GM19468 (cell line): ENCODE results near the gene SH2D3C.
A peak's percentile ranks its signal among the peaks of the same experiment; 100 is the strongest.

Experiments
- ATAC-seq: cut with Tn5 transposase; IDR thresholded peaks from one replicate; pipeline ENCODE4 v1.9.1; 2021; ENCODE audit warnings: mild to moderate bottlenecking, moderate library complexity, moderate number of reproducible peaks; ENCODE audit not compliant: unreplicated experiment; ENCODE audit errors: extremely low read depth

SH2D3C gene

DNA sequence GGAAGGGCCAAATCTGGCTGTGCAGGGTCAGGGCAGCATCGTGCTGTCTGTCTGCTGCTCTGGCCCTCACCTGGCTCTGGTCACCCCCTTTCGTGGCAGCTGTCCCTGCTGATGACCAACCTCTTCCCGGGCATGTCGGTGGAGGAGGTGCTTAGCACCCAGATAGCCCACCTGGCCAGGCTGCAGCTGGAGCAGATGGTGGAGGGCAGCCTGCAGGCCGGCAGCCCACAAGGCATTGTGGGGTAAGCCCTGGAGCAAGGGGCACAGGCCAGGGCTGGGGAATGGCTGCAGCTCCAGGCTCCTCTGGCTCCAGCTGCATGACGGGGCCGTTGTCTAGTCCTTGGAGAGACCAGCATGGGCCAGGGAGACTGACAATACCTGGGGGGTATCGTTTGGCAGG is 51.6 kb downstream of the SH2D3C start:
- no peak for ATAC-seq

DNA sequence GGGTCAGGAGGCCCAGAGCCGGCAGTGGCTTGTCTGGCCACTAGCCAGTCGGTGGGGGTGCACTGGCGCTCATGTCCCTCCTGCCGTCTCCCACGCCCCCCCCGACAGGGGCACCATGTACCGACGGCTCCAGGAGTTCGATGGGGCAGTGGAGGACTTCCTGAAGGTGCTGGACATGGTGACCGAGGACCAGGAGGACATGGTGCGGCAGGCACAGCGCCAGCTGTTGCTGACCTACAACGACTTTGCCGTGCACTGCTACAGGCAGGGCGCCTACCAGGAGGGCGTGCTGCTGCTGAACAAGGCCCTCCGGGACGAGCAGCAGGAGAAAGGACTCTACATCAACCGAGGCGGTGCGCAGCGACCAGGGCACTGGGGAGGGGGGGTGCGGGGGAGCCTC is 54.5 kb downstream of the SH2D3C start:
- ATAC-seq = no peak

DNA sequence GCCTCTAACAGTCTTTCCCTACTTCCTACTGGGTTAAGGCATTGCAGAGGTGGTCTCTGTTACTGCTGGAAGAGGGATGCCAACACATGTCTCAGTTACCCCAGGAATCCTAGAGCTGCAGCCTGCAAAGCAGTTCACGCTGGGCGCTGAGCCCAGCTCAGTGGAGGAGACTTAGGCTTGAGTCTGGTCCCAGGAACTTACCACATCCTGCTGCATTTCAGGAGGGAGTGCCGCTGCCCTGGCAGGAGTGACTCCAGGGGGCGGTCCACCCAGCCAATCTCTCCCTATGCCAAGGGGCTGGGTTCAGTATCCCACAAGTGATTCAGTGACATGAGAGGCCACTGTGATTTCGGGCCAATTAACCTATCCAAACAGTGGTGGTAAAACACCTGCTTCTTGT is 55.0 kb downstream of the SH2D3C start:
- no peak for ATAC-seq

DNA sequence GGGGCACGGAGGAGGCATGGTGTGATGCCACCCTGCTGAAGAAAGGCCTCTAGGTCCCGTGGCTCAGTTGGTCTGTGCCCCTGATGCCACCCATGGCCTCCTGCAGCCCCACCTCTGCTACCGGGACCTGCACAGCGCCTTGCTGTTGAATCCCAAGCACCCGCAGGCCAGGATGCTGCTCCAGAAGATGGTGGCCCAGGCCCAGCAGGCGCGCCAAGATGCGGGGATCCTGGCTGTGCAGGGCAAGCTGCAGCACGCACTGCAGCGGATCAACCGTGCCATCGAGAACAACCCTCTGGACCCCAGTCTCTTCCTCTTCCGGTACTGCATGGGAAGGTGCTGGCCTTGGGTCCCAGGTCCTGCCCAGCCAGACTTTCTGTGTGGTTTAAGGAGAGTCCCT is 55.5 kb downstream of the SH2D3C start:
- no peak for ATAC-seq

DNA sequence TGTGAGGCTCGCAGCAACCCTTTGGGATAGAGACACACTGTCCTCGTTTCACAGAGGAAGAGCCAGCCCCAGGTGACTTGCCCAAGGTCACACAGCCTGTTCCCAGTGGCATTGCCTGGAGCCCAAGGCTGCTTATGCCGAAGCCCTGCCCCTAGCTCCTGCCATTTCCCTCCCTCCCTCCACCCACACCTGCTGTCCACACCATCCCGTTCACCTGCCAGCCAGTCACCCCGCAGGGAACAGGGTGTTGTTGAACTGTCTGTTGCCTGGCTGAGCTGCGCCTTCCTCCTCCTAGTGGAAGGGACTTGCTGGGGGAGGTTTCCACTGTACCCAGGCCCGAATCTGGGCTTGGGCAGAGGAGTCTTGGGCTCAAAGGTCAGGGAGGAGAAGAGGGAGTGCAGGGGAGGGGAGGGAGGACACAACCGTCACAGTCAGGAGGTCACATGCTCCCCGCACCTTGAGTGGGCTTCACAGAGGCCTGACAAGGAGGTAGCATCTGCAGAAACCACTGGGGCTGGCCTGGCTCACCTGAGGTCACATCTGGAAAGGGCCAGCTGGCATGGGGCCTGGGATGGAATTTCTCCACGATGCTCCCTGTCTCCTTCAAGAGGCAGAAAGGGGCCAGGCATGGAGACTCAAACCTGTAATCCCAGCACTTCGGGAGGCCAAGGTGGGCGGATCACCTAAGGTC is 56.3 kb downstream of the SH2D3C start:
- ATAC-seq = no peak

DNA sequence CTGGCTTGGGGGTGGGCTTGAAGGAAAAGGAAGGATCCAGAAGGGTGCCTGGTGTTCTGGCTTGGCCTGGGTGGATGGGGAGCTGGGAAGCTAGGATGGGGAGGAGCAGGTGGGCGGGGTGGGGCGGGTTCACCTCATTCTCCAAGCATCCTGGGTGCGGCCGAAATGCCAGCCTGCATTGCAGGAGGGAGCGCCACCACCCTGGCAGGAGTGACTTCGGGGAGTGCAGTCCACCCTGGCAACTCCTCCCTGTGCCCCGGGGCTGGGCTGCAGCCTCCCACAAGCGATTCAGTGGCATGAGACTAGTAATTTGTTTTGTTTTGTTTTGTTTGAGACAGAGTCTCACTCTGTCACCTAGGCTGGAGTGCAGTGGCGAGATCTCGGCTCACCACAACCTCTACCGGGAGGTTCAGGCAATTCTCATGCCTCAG is 57.1 kb downstream of the SH2D3C start:
- ATAC-seq = no peak

DNA sequence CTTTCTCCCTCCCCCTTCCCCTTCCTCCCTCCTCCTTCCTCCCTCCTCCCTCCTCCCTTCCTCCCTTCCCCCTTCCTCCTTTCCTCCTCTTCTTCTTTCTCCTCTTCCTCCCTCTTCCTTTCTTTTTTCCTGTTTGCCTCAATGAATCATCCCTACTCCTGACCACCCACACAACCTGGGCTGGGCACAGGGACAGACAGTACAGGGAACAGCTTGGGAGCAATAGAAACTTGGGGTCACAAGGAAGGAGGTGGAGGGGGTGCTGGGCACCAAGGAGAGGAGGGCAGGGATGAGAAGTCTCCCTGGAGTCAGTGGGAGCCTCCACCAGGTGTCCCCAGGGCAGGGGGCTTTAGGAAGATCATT is 57.6 kb downstream of the SH2D3C start:
- ATAC-seq = no peak

DNA sequence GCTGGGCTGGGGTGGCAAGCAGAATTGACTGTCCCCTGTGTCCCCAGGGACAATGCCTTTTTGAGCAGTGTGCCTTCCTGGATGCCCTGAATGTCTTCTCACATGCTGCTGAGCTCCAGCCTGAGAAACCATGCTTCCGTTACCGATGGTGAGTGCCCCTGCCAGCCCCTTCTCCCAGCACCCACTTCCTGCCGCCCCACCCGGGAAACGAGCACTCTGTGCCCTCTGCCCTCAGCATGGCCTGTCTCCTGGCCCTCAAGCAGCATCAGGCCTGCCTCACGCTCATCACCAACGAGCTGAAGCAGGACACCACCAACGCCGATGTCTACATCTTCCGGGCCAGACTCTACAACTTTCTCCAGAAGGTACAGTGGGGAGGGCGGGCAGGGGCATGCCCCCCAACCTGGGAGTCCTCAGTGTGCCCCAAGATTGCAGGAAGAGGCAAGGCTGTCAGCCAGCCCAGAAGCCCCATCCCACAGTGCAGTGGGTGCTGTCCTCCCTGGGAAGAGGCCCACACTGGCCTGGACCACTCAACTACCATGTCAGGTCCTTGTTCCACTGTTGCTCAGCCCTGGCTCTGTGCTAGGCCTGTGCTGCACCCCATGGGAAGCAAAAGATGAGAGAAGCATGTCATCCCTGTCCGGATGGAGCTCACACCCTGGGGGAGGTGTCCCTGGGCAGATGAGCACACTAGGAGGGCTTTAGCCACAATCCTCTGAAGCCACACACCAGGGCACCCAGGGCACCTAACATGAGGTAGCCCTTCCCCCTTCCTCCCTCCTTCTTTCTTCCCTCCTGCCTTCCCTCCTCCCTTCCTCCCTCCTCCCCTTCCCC is 58.2 kb downstream of the SH2D3C start:
- no peak for ATAC-seq

DNA sequence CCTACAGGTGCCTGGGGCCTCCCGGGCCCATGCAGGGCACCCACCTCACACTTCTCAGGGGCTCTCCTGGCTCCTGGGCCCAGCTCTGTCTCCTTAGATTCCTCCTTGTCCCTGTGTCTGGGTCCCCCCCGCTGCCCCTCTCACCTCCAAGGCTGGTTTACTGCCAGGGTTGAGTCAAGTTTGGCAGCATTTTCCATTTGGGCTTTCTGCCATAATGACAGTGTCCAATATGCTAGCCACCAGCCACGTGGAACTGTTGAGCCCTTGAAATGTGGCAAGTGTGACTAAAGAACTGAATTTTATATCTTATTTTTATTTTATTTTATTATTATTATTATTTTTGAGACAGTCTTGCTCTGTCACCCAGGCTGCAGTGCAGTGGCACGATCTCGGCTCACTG is 60.7 kb downstream of the SH2D3C start:
- ATAC-seq = no peak

DNA sequence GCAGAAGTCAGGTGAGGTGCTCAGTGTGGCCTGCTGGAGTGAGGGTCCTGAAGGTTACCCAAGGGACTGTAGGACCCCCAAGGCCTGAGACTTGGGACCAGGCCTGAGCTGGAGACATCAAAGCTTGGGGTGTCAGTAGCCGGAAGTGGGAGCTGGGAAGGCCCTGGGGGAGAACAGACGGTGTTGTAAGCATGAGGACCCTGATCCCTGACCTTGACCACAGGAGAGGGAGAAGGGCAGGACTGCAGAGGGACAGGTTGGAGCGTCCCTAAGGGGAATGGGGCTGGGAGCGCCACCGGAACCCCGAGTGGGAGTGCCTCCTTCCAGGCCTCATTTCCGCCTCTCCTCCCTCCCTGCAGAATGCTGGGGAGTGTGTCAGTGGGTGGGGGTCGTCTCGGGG is 62.1 kb downstream of the SH2D3C start:
- ATAC-seq = no peak

DNA sequence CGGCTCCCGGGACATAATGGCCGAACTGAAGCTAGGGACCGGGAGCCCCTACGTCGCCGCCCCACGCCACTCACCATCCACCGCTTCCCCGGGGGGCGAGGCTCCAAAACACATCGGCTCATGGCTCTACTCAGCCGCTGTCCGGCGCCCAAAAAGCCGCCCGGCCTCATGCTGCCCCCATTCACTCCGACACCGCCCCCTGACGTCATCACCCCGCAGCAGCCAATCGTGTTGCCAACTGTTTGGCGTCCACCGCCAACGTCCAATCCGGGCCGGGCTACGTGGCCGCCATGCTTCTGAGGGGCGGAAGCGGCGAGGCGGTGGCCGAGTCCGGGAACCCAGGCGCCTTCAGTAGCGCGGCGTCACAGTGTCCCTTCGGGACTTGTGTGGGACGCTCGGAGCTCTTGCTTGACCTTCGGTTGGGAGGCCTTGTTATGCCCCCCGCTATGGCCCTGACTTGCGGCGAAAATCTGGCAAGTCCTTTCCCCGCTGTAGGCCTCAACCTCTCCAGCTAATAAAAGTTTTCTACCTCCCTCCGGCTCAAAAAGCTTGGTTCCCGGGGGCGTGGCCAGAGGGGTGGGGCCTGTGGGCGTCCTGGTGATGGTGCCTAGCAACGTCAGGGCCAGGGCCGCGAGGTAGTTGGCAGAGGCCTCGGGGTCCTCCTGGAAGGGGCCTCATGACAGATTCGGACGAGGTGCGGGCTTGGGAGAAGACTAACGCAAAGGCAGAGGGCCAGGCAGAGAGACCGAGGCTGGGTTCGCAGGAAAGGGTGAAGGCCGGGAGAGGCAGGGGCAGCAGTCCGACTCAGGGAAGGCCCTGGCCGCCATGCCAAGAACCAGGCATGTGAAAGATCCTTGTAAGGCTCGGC is 62.8 kb downstream of the SH2D3C start, which contains the start of the genes PTRH1 and TTC16:
Gene PTRH1 (minus strand): TSS at position 194 of the 868 bp plus-strand sequence. CDS start 24 bp downstream, at position 170.
Gene TTC16 (plus strand): TSS at position 610 of the 868 bp plus-strand sequence. CDS start 67 bp downstream, at position 677.
- ATAC-seq = peak; percentile 76

DNA sequence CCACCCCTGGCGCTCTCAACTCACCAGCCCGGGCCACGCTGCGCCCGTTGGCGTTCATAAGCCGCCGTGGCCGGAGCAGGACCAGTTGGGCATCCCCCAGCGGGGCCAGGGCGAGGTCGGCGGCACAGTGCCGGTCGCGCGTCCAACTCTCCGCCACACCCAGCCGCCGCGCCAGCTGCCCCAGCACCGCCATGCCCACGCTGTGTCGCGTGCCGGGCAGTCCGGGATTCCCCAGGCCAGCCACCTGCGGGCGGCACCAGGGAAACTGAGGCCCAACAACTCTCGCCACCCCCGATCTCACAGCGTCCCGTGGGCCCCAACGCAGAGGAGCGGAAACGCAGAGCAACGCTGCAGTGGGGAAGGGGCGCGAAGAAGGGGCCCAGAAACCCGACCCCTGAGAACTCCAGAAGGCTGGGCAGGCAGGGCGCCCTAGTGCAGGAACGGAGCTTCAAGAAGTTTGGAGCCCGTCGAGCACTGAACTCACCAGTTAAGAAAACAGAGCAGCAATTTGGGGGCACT is 63.5 kb downstream of the SH2D3C start:
- no peak for ATAC-seq

DNA sequence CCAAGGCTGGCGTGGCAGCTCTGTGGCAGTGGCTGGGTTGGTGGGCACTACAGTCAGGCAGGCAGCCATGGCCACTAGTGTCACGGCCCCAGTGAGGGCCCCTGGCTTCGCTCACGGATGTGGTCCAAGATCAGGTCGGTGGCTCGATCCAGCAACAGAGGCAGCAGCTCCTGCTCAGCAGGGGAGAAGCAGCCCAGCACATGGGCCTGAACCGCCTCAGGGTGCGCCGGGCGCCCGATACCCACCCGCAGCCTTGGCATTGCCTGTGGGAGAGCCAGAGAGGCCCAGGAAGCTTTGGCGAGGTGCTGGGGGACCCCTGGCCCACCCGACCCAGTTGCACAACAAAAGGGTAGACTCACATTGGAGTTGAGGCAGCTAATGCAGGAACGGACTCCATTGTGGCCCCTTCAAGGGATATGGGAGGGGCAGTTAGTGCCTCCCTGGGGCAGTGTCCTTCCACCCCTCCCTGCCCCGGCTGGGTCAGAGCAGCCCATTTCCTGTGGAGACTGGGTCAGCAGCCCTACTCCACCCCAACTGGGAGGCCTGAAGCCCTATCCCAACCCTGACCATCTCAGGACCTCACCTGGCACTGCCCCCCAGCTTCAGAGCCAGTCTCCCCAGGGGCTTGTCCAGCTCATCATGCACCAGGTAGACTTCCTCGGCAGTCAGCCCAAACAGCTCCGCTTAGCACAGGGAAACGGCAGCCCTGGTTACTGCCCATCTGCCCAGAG is 64.3 kb downstream of the SH2D3C start:
- no peak for ATAC-seq

DNA sequence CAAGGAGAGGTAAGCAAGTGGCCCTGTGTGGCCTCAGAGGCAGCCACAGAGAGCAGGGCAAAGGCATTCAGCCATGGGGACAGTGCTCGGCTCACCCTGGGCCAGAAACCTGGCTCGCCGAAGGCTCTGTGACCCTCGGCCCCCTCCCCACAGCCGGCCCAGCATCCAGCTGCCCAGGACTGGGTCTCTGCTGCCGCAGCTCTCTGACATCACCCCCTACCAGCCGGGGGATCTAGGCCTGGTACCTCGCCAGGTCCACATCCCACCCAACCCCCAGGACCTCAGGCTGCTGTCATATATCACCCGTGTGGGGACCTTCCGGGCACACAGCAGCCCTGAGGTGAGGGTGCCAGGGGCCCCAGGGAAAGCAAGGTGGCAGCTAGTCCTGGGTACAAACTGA is 65.6 kb downstream of the SH2D3C start:
- no peak for ATAC-seq

DNA sequence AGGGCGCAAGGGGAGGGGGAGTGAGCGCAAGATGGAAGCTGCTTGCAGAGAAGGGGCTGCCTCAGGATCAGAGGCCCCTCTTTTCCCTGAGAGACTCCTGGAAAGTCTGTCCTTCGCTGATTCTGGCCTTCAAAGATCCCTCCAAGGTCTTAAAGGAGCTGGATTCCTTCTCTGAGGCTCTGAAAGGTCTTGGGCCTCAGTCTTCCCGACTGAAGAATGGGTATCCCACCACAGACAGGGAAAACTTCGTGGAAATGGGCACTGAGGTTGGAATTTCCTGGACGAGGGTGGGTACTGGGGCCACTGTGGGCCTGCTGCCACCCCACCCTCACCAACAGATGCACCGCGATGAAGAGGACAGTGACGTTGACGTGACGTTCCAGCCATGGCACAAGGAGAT is 66.1 kb downstream of the SH2D3C start:
- ATAC-seq = no peak

DNA sequence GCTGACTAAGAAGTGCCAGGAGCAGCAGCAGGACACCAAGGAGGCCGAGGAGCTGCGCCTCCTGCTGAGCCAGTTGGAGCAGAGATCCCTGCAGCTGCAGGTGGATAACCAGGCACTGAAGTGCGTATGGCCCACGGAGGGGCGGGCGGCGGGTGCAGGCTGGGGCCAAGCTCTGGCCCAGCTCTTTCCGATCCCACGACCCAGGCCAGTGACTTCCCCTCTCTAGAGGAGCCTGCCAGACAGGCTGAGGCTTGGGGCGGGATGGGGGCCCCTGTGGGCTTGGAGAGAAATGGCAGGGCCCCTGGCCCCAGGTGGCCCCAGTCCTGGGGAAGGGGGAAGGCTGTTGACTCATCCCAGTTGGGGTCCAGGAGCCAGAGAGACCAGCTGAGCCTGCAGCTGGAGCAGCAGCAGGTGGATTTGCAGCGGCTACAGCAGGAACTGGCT is 66.6 kb downstream of the SH2D3C start:
- no peak for ATAC-seq

DNA sequence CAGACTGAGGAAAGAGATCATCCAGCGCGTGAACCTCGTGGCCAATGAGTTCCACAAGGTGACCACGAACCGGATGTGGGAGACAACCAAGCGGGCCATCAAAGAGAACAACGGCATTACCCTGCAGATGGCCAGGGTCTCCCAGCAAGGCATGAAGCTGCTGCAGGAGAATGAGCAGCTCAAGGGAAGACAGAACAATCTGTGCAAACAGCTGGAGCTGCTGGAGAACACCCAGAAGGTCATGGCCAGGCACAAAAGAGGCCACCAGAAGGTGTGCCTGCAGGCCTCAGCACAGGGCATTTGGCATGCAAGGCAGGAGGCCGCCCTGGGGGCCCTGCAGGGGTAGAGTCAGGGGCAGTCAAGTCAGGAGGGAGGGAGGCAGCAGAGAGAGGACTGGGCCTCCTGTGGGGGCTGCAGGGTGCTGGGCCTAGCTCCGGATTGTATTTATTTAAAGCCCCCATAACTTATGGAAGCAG is 67.2 kb downstream of the SH2D3C start:
- no peak for ATAC-seq

DNA sequence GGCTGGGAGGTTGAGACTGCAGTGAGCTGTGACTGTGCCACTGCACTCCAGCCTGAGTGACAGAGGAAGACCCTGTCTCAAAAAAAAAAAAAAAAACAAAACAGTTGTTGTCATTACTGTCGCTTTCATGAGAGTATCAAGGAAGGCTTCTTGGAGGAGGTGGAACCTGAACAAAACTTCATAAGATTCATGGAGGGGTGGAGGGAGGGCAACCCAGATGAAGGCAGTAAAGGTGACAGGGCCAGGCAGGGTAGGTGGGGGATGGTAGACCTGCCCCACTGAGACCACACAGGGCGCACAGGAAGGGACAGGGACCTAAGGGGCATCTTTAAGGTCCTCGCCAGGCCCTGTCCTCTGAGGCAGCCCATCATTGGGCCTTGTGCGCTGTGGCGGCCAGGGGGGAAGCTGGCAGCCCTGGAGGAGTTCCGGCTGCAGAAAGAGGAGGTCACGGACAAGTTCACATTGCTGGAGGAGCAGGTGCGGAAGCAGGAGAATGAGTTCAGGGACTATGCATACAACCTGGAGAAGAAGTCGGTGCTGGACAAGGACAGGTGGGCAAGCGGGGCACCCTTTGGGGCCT is 68.2 kb downstream of the SH2D3C start:
- no peak for ATAC-seq

DNA sequence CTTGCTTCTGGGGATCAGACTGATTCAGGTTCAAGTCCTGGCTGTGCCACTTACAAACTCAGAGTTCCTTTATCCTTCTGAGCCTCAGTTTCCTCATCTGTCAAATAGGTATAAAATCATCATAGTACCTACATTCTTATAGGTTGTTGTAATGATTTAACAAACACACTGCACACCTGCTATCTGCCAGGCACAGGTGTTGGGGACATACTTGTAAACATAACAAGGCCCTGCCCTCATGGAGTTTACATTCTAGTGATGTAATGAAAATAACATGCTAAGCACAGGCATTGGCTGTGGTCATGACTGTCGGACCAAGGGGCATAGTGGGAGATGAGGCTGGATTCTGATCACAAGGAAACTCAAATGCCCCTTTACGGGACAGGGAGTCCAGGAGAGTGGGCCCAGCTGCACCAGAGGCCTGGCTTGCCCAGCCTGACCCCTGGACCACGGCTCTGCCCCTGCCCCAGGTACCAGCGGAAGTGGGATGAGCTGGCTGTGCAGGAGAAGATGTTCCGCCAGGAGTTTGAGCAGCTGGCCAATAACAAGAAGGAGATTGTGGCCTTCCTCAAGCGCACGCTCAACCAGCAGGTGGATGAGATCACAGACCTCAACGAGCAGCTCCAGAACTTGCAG is 69.4 kb downstream of the SH2D3C start:
- ATAC-seq = no peak
